Fibroblast of the aortic adventitia (primary cell): ENCODE measurements around the gene DOCK1. TPM values are rescaled to one million over a fixed set of nuclear protein-coding genes. Genes with fewer than 3 reads are reported as not detected.

Source experiments
- DNase-seq: peaks from one replicate; pipeline ENCODE4 v3.0.0-alpha.2; 2010; ENCODE audit warnings: low read depth
- H3K4me3 ChIP-seq: 2 replicates; pipeline ENCODE4 v1.5.1; 2011; ENCODE audit warnings: low read depth, mild to moderate bottlenecking, control low read depth, low read length, moderate library complexity
- total RNA-seq: library from RNA; depleted of rRNA; stranded (reverse); fragments of >200 nt; gene quantifications from 2 replicates; pipeline ENCODE4 v1.2.3, GENCODE V29; 2012; ENCODE audit warnings: low replicate concordance
- TF ChIP-seq, protein P1 (sequence below): IDR thresholded peaks from 2 replicates; pipeline ENCODE4 v1.5.1; 2011; ENCODE audit warnings: mild to moderate bottlenecking, low read length, control low read depth, inconsistent platforms; ENCODE audit not compliant: insufficient read depth

DOCK1 gene
- total RNA-seq, 1 donor = 75.2 TPM

- DNase-seq = no peak
- H3K4me3 ChIP-seq = no peak overlapping the region
- TF ChIP-seq, protein P1, sequence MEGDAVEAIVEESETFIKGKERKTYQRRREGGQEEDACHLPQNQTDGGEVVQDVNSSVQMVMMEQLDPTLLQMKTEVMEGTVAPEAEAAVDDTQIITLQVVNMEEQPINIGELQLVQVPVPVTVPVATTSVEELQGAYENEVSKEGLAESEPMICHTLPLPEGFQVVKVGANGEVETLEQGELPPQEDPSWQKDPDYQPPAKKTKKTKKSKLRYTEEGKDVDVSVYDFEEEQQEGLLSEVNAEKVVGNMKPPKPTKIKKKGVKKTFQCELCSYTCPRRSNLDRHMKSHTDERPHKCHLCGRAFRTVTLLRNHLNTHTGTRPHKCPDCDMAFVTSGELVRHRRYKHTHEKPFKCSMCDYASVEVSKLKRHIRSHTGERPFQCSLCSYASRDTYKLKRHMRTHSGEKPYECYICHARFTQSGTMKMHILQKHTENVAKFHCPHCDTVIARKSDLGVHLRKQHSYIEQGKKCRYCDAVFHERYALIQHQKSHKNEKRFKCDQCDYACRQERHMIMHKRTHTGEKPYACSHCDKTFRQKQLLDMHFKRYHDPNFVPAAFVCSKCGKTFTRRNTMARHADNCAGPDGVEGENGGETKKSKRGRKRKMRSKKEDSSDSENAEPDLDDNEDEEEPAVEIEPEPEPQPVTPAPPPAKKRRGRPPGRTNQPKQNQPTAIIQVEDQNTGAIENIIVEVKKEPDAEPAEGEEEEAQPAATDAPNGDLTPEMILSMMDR = no peak
Observed at GRCh38 chr10:127133225-127133624, 228.0 kb downstream of the DOCK1 start.

- TF ChIP-seq, protein P1 = no peak
- DNase-seq = no peak
- H3K4me3 ChIP-seq = no peak overlapping the region
Observed at GRCh38 chr10:127133672-127134500, 228.7 kb downstream of the DOCK1 start.

DNA sequence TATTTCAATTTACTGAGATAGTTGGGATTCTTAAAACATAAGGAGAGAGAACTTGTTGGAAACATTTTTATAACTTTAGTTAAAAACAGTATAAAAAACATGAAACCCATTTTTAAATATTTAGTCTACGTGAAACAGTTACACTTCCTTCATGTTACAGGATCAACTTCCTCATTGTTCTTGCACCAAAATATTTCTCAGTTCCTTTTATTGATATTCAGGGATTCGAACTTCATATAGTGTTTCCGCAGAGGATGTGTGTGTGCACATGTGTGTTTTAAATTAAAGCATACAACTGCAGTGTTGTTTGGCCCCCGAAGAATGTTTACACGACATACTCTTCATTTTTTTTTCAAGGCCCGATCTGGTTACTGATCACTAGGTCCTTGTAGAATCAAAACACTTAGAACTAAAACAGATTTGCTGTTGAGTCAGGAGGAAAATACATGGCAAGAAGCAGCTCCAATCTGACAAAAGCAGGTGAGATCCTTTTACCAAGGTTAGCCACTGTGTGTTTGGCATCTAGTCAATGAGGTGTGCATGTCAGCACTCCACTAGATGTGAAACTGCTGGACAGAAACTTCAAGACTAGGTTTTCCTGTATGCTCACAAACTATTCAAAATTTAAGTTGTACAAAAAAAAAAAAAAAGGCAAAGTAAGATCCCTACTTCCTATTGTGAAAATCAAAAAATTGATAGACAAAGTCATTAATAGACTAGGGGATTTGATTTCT is 230.8 kb downstream of the DOCK1 start:
- TF ChIP-seq, protein P1 = no peak
- H3K4me3 ChIP-seq = no peak overlapping the region
- no peak for DNase-seq

- TF ChIP-seq, protein P1 = no peak
- no peak for DNase-seq
- no peak overlapping the region for H3K4me3 ChIP-seq
Observed at GRCh38 chr10:127137391-127137790, 232.2 kb downstream of the DOCK1 start.

GRCh38 chr10:127142136-127142535 is 236.9 kb downstream of the DOCK1 start:
- TF ChIP-seq, protein P1 = no peak
- H3K4me3 ChIP-seq = no peak overlapping the region
- no peak for DNase-seq

DNA sequence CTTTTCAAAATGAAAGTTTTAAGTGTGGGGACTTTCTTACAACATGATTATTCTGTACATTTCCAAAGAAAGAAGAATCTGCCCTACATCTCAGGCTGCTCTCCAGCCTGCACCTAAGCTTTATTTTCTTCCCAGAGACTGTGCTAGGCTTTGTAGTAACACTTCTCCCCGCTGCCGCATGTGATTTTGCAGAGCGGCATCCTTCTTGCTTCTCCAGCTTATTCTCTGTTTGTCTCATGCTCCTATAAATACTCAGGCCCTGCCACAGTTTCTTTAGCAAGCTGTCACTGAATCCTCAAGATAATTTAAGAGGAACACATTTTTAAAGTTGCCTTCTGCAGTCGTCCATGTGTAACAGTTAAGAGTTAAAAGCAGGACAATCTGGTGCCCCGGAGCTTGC is 237.6 kb downstream of the DOCK1 start:
- DNase-seq = no peak
- no peak overlapping the region for H3K4me3 ChIP-seq
- TF ChIP-seq, protein P1 = no peak
